Stimulated activated naive CD8-positive, alpha-beta T cell treated with anti-CD3 and anti-CD28 coated beads, Interleukin-15, amount 100 ng/mL, for 72 hours (primary cell): ENCODE data around the gene ALS2CL.
"Not testable (repeated sequence)": the region's sequence is repeated elsewhere in the genome, so short reads cannot be mapped to it uniquely, and the experiment has no call there.

Experiments used
- ATAC-seq: fragments of 150-1000 bp; cut with Tn5 transposase; 2 replicates; pipeline ENCODE4 v1.10.0; 2021; ENCODE audit warnings: mild to moderate bottlenecking, moderate library complexity
- DNase-seq, 2 donors: peaks; one replicate each; pipeline ENCODE4 v3.0.0; 2021 to 2022
- H3K27ac Mint-ChIP-seq, 2 donors: one replicate each; pipeline ENCODE4 v1.8.0; 2022; ENCODE audit warnings: mild to moderate bottlenecking in 2 of 2, mixed read lengths in 2 of 2, moderate library complexity in 2 of 2
- H3K27me3 Mint-ChIP-seq: one replicate; pipeline ENCODE4 v1.8.0; 2022; ENCODE audit warnings: mixed read lengths
- H3K4me1 Mint-ChIP-seq: one replicate; pipeline ENCODE4 v1.8.0; 2022; ENCODE audit warnings: mild to moderate bottlenecking, mixed read lengths
- H3K4me3 Mint-ChIP-seq, 2 donors: one replicate each; pipeline ENCODE4 v1.8.0; 2022; ENCODE audit warnings: mild to moderate bottlenecking in 2 of 2, mixed read lengths in 2 of 2, moderate library complexity in 1 of 2
- H3K9me3 Mint-ChIP-seq, 2 donors: one replicate each; pipeline ENCODE4 v1.8.0; 2022; ENCODE audit warnings: mixed read lengths in 2 of 2

ALS2CL gene

DNA sequence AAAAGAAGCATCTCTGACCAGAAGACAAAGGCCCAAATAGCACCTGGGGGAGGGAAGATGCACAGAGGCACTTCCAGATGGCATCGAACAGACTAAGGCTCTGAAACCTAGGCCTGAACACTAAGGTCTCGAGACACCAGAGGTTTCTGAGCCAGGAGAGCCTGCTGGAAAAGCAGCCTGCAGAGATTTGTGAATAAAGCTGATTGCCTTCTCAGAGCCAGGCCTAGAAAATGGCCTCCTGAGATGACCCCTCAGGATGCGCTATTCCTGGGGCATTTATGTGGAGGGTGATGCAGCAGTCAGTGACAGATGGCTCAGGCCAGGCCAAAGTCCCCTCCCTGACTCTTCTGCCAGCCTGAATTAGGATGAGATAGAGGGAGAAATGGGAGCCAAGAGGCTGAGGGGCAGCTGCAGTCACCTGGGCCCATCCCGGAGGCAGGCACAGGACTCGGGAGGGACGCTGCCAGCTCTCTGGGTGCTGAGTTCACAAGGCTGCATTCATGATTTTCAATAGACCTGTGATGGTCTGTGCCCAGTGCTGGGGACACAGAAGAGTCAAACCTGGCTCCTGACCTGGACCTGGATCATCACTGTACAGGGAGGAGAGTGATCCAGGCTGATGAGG lies 17.3 kb upstream of the ALS2CL start:
- Mint-ChIP-seq H3K4me3 (no peak overlapping the region), H3K9me3 (no peaks in the 10 kb centered on the region), H3K4me1 (no peaks in the 10 kb centered on the region), H3K27ac (no peak overlapping the region), H3K27me3 (no peaks in the 10 kb centered on the region)
- ATAC-seq: no peak
- DNase-seq: peak in 1 of 2 donors; percentile 2

DNA sequence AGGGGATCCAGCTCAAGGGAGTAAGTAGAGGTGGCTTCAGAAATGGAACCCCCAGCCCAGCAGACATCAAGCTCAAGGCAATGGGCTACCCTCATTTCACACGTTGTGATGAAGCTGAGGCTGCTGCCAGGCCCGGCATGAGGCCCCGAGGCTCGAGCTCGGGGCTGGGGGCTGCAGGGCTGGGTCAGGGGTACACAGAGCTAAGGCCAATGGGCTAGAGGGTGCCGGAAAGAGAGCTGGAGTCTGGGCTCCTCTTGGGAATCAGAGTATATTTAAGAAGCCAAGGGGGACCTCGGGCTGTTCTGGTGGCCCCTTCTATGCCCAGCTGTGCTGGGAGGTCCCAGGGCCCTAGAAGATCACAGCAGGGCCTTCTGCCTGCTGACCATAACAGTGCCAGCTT lies 16.8 kb upstream of the ALS2CL start:
- ATAC-seq (no peak), DNase-seq (peak in 1 of 2 donors; percentile 4)
- Mint-ChIP-seq H3K4me3 (no peak overlapping the region), H3K4me1 (no peaks in the 10 kb centered on the region), H3K9me3 (no peaks in the 10 kb centered on the region), H3K27me3 (no peaks in the 10 kb centered on the region), H3K27ac (no peak overlapping the region)

DNA sequence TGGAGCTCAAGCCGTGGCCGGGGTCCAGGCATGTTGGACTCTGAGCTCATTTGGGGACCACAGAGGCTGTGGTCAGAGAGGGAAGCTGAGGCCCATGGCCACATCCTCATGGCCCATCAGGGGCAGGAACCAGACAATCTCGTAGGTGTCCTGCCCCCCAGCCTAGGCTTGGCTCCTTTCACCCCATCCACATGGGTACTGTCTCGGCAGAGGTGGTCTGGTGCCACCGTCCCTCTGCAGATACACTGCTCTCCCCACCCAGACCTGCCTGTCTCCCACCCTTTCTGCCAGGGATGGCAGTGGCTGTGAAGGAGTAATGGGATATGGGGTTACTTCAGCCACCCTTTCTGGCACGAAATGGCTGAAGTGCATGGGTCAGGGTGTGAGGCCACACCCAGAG lies 16.2 kb upstream of the ALS2CL start:
- DNase-seq: peak in 1 of 2 donors; percentile 5
- H3K27ac Mint-ChIP-seq: no peak overlapping the region
- H3K4me3 Mint-ChIP-seq: no peak overlapping the region
- H3K9me3 Mint-ChIP-seq: no peaks in the 10 kb centered on the region
- no peak for ATAC-seq
- H3K27me3 Mint-ChIP-seq: no peaks in the 10 kb centered on the region
- H3K4me1 Mint-ChIP-seq: no peaks in the 10 kb centered on the region

DNA sequence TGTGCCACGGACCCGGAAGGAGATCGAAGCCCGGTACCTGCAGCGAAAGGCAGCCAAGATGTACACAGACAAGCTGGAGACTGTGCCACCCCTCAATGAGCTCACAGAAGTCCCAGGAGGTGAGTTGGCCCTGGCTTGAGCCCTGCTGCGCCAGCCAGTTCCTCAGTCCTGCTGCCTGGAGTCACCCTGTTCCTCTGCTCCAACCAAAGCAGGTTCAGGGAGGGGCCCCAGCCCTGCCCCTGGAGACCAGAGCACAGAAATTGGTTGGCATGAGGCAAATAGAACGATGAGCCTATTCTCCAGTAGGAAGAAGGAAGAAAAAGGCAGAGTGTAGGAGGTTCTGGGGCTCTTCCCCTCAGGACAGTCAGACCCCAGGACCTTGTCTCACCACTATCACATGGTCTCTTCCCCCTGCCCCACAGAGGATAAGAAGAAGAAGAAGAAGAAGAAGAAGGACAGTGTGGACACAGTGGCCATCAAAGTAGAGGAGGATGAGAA lies 15.7 kb upstream of the ALS2CL start:
- no peak overlapping the region for H3K4me3 Mint-ChIP-seq
- no peaks in the 10 kb centered on the region for H3K9me3 Mint-ChIP-seq
- no peaks in the 10 kb centered on the region for H3K27me3 Mint-ChIP-seq
- no peaks in the 10 kb centered on the region for H3K4me1 Mint-ChIP-seq
- no peak overlapping the region for H3K27ac Mint-ChIP-seq
- DNase-seq: no peak
- no peak for ATAC-seq

DNA sequence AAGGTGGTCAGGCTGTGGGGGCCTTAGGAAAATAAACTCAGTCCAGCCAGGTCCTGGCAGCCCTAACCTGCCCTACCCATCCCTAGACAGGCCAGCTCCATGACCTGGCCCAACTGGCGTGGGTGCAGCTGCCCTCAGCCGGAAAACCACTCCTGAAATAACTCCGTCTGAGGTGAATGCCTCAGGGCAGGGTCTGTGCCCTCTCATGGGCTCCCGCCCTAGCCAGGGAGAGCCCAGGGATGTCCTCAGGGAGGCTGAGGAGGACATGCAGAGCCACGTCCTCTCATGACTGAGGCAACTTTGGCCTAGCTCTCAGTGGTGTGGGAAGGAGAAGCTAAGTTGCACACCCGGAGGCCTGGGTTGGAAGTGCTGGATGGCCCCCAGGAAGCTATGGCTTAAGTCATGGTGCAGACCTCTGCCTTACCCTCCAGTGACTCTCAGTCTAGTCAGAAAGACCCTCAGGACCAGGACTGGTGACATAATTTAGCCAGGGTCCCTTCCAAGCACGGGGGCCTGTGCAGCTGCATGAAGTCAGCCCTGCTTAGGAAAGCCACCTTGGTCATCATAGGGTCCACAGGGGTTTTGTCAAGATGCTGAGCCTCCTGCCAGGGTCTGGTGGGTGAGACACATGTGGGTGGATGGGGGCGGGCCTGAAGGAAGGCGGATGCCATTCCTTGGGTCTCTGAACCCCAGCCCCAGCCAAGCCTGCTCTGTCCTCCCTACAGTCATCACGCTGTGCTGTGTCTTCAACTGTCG lies 15.1 kb upstream of the ALS2CL start:
- ATAC-seq (no peak), DNase-seq (no peak)
- Mint-ChIP-seq H3K27me3 (no peaks in the 10 kb centered on the region), H3K9me3 (no peaks in the 10 kb centered on the region), H3K4me1 (no peaks in the 10 kb centered on the region), H3K4me3 (no peak overlapping the region), H3K27ac (no peak overlapping the region)

DNA sequence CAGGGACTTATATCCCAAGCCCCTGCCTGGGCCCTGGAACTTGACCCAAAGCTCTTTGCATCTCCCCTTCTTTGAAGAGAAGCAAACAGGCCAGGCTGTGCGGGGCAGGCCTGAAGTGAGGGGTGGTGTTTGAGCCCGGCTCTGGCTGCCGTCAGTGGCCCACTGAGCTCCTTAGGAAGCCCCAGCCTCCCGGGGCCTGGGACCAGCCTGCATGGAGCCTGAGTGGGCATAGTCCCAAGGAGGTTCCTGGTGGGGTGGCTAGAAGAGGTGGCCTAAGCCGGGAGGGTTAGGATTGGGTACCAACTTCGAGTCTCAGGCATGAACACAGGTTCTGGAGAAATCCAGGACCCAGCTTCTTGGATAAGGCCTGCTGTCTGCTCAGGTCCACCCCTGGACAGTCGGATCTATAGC lies 14.1 kb upstream of the ALS2CL start:
- peak in 1 of 2 donors; percentile 6 for DNase-seq
- no peak overlapping the region for H3K4me3 Mint-ChIP-seq
- H3K9me3 Mint-ChIP-seq: no peaks in the 10 kb centered on the region
- H3K27me3 Mint-ChIP-seq: peaks cover under 1% of the 10 kb centered on the region
- H3K27ac Mint-ChIP-seq: peak overlapping the region in 1 of 2 donors; percentile 76
- no peak for ATAC-seq
- H3K4me1 Mint-ChIP-seq: no peaks in the 10 kb centered on the region

DNA sequence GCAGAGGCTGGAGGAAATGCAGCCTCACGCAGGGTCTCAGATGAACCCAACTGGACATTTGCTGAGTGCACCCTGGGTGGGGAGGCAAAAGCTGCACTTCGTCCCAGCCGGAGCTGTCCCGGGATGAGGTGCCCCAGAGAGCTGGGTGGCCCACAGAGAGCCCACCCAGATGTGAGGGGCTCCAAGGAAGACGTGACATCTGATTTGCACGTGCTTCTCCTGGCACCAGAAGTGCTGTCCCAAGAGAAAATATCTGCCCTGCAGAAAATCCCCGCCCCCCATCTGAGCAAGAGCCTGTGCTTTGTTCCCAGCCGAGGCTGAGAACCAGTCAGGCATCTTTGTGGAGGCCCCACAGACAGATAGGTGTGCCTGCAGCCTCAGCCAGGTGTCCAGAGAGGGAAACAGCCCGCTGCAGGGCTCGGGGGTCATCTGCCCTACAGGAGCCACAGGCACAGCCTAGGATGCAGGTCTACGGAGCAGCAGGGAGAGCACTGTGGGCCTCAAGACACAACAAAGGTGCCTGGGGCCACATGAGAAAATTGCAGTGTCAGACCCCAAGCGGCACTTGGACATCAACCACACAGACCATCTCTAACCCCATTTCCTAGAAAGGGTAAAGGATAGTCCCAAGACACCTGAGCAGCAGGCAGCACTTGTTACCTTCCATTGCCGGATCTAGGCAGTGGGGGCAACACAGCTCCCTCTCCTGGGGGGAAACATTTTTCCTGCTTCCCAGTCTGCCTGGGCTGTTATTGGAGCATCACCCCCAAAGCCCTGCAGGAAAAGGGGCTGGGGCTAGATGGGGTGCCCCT lies 13.5 kb upstream of the ALS2CL start:
- ATAC-seq (no peak), DNase-seq (peak in 1 of 2 donors; percentile 6)
- Mint-ChIP-seq H3K4me1 (peaks cover 2% of the 10 kb centered on the region), H3K27me3 (peaks cover 7% of the 10 kb centered on the region), H3K9me3 (no peaks in the 10 kb centered on the region), H3K27ac (no peak overlapping the region), H3K4me3 (no peak overlapping the region)

DNA sequence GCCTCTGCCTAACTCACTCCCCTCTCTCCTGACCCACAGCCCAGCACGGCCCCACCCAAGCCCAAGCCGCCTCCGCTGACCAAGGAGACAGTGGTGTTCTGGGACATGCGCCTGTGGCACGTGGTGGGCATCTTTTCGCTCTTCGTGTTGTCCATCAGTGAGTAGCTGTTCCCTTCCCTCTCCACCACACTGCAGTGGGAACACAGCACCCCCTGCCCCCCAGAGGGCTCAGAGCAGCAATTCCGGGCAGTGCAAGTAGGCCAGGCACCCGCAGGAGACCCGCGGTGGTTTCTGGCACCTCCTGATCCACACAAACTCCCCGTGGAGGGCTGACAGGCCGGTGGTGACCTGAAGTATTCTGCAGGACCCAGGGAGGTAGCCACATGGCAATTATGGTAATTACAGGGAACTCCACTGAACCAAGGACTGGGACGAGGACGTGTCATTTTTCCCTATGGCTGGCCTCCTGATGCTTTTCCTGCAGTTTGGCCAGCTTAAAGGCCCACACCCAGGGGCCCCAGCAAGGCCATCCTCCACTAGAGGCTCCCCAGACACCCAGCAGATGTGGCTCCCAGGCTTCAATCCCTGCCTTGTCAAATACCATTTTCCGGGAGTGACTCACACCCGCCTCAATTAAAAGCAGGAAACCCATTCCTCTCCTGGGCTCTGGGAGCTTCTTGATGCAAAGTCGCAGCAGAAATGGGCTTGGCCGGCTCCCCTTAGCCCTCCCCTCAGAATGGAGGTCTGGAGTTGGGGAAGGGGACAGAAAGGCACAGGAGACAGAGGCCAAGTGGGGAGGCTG lies 12.5 kb upstream of the ALS2CL start:
- DNase-seq: no peak
- H3K4me3 Mint-ChIP-seq: no peak overlapping the region
- ATAC-seq: no peak
- peaks cover 7% of the 10 kb centered on the region for H3K4me1 Mint-ChIP-seq
- peaks cover 13% of the 10 kb centered on the region for H3K27me3 Mint-ChIP-seq
- H3K9me3 Mint-ChIP-seq: no peaks in the 10 kb centered on the region
- no peak overlapping the region for H3K27ac Mint-ChIP-seq

DNA sequence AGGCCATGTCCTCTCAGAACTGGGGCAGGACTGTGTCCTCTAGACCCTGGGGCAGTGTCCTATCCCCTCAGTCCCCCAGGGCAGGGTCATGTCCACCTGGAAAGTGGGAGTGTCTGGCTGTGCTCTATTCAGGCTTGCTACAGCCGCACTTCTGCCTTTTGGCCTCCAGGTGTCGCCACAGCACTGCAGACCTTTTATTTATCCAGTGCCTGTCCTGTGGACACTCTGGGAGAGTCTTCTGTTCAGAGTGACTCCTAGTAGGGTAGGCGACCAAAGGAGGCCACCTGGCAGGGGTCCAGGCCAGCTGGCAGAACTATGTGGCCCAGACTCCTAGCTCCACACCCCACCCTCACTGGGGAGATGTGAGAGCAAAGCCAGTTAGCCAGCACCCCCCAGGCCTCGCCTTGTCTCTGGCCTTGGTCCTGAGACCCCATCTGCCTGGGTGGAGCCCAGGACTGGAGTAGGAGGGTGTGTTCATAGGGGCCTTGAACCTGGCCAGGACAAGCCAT lies 11.6 kb upstream of the ALS2CL start:
- ATAC-seq (peak; percentile 80), DNase-seq (peak; percentile 67 to 70)
- Mint-ChIP-seq H3K4me1 (peaks cover 7% of the 10 kb centered on the region), H3K27me3 (peaks cover 13% of the 10 kb centered on the region), H3K4me3 (no peak overlapping the region), H3K9me3 (no peaks in the 10 kb centered on the region), H3K27ac (no peak overlapping the region)

DNA sequence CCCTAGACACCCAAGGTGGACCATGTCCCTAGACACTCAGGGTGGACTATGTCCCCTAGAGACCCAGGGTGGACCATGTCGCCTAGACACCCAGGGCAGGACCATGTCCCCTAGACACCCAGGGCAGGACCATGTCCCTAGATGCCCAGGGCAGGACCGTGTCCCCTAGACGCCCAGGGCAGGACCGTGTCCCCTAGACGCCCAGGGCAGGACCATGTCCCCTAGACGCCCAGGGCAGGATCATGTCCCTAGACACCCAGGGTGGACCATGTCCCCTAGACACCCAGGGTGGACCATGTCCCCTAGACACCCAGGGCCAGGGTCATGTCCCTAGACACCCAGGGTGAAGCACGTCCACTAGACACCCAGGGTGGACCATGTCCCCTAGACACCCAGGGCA lies 10.9 kb upstream of the ALS2CL start:
- not testable (repeated sequence) for H3K9me3 Mint-ChIP-seq, H3K27ac Mint-ChIP-seq, ATAC-seq, H3K4me3 Mint-ChIP-seq, H3K4me1 Mint-ChIP-seq, DNase-seq
- peaks cover 13% of the 10 kb centered on the region for H3K27me3 Mint-ChIP-seq

DNA sequence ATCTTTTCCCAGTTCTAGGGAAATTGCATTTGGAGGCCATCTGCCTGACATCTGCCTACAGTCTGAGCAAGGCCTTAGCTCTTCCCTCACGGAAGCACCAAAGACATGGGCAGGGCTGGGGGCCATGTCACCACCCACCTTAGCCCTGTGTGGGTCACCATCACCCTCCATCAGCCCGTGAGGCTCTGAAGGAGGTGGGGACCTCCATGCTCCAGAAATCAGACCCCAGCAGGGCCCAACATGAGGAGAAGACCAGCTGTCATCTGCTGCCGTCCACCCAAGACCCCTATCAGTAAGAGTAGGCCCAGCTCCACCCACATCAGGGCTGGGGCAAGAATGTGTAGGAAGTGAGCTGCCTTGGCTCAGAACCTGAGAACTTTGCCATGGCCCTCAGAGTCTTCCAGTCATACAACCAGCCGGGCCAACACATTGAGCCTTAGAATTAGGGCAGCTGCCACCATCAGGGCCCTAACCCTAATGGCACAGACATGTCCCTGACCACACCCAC lies 9.6 kb upstream of the ALS2CL start:
- no peak overlapping the region for H3K27ac Mint-ChIP-seq
- H3K4me1 Mint-ChIP-seq: peaks cover 7% of the 10 kb centered on the region
- DNase-seq (no peak), ATAC-seq (no peak)
- peaks cover 13% of the 10 kb centered on the region for H3K27me3 Mint-ChIP-seq
- no peaks in the 10 kb centered on the region for H3K9me3 Mint-ChIP-seq
- no peak overlapping the region for H3K4me3 Mint-ChIP-seq

DNA sequence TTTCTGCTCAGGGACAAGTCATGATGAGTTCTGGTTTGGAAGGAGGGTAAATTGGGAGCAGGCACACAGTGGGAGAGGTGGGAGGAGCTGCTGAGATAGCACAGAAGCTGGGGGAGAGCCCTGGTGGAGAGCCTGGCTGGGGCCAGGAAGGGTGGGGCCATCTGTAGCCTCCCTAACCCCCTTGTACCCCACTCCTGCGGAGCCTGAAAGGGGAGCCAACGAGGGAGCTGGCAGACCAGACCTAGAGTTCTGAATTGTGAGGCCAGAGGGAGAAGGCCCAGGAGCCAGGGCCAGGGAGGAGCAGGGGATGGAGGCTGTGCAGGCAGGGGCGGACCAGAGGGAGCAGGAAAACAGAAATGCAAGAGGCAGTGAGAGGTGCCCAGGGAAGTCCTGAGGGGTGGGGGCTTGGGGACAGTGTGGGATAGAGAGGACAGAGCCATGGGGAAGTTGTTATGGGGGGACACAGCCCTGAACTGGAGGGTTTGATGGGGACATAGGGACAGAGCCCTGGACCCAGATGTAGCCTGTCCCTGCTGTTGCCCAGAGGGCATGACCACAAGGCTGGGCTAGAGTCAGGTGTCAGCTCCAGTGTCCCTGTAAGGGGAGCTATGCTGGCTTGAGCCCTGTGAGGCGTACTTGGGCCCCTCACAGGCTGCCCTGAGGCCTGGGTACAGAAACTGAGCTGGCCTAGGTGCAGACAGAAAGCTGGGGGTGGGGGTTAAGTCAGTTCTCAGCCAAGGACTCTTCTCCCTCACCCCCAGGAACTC lies 8.9 kb upstream of the ALS2CL start:
- Mint-ChIP-seq H3K27ac (no peak overlapping the region), H3K4me3 (no peak overlapping the region), H3K27me3 (peaks cover 13% of the 10 kb centered on the region), H3K9me3 (no peaks in the 10 kb centered on the region), H3K4me1 (peaks cover 7% of the 10 kb centered on the region)
- ATAC-seq (no peak), DNase-seq (no peak)

DNA sequence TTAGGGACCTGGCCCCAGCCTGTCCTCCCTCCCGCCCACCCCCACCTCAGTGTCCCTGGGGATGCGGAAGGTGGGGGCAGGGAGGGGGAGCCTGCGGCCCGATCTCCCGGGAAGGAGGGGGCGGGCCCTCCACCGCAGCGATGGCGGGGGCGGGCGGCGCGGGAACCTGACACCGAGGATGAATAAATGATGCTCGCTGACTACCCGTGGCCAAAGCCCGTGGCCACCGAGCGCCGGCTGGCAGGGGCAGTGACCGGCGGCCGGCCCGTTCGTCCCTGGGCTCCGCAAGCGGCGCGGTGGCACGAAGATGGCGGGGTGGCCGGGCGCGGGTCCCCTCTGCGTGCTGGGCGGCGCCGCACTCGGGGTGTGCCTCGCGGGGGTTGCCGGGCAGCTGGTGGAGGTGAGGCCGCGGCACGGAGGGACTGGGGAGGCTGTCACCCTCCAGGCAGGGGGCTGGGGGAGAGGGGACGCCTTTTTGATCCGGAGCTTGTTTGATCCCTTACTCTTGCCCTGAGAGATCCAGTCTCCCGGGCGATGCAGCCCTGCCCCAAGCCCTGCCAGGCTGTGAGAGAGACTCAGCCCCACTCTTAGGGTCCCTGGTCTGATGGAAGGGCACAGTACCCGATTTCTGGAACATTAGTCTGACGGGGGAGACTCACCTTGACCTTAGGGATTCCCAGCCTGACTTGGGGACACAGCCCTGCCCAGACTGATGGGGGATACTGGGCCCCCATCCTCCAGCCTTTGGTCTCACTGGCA lies 7.9 kb upstream of the ALS2CL start, which contains the start of gene TMIE:
Gene TMIE (plus strand): TSS at position 212 of the 759 bp plus-strand sequence. CDS start 96 bp downstream, at position 308.
- peak within 1 kb of the TSS; percentile 34 for H3K4me3 Mint-ChIP-seq
- peak; percentile 13 for ATAC-seq
- no peak within 1 kb of the TSS for H3K27ac Mint-ChIP-seq

More for the DNA sequence above, 7.9 kb upstream of the ALS2CL start, which contains the start of gene TMIE:
- no peaks in the 10 kb centered on the region for H3K9me3 Mint-ChIP-seq
- H3K4me1 Mint-ChIP-seq: peaks cover 7% of the 10 kb centered on the region
- peaks cover 13% of the 10 kb centered on the region for H3K27me3 Mint-ChIP-seq
- DNase-seq: no peak
